Body of pancreas (tissue), 4 donors: ENCODE measurements around the gene CYP27B1.

Experiments
- CTCF ChIP-seq, 7 experiments: fragments of 450-650 bp in 4 of 7; fragments of 200-600 bp in 3 of 7; sonication (generic) in 3 of 7; IDR thresholded peaks; one replicate each; pipeline ENCODE4 v1.5.1; 2016 to 2019; ENCODE audit warnings: antibody characterized with exemption in 7 of 7
- POLR2A ChIP-seq, 3 donors: fragments of 450-650 bp; IDR thresholded peaks; one replicate each; pipeline ENCODE4 v1.6.1; 2016; ENCODE audit warnings: antibody characterized with exemption in 3 of 3, mild to moderate bottlenecking in 2 of 3

- TF ChIP-seq CTCF (IDR thresholded peaks at IDR 0.05) (no peak), POLR2A (IDR thresholded peaks at IDR 0.05) (no peak)
Observed at GRCh38 chr12:57767876-57768275, 998 bp upstream of the CYP27B1 start.
